Measurements from ENCODE around the gene TSACC. TPM values are rescaled to one million over a fixed set of nuclear protein-coding genes. Genes with fewer than 3 reads are reported as not detected.

The TSACC gene
- total and polyA plus RNA-seq, 2 of the 8 experiments (the other 6 are each of a cell fraction or from before 2014, with no cell fraction given) = 1.0 to 5.0 TPM

DNA sequence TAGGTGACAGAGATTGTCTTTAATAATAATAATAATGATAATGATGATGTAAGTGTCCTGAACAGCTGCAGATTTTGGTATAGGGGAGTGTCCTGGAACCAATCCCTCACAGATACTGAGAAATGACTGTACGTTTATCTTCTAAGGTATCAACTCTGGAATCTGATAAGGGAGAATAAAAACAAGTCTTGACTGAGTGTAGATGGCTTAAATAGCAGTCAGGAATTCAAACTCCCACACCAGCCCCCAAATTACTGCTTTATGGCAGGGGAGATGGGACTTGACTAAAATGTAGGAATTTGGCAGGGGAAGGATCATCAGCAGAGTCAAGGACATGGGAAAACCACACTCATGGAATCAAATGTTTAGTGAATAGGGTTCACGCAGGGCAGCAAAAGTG is 33.1 kb upstream of the TSACC start:
- no peak overlapping the region for H2BK120ac ChIP-seq (replicated peaks; ENCODE audit: low read depth, low read length)
- no peaks in the 10 kb centered on the region for H3K79me1 ChIP-seq (ENCODE audit: low read depth, low read length)
- H3K56ac ChIP-seq (replicated peaks; ENCODE audit: insufficient read length, low read depth, low read length) = no peak overlapping the region
- DNase-seq (ENCODE audit: low read depth in 1 of 2, low spot score in 2 of 2) = no peak
- H3K27ac ChIP-seq (ENCODE audit: low read depth, low read length) = no peak overlapping the region
- H3K79me2 ChIP-seq (ENCODE audit: control insufficient read depth in 1 of 2, insufficient read depth in 2 of 2, low read length in 2 of 2) = no peaks in the 10 kb centered on the region
- H3K4me3 ChIP-seq (ENCODE audit: extremely low read depth in 1 of 4, insufficient read depth in 2 of 4, low read depth in 3 of 4, low read length in 4 of 4) = no peak overlapping the region
- no peaks in the 10 kb centered on the region for H3K27me3 ChIP-seq (replicated peaks in 1 of 4; ENCODE audit: control insufficient read depth in 3 of 4, extremely low read depth in 1 of 4, insufficient read depth in 3 of 4, low read length in 3 of 4)
- FAIRE-seq = no peak
- H3K4me1 ChIP-seq (replicated peaks in 1 of 4; ENCODE audit: control insufficient read depth in 3 of 4, insufficient read depth in 4 of 4, low read length in 3 of 4) = no peaks in the 10 kb centered on the region; a peak in 1 of 7 replicates
- no peaks in the 10 kb centered on the region for H3K23me2 ChIP-seq (ENCODE audit: low read depth, low read length)
- H4K20me1 ChIP-seq (replicated peaks in 1 of 2; ENCODE audit: control insufficient read depth in 1 of 2, insufficient read depth in 2 of 2, low read length in 2 of 2) = no peaks in the 10 kb centered on the region
- H2BK12ac ChIP-seq (ENCODE audit: low read depth, low read length) = no peak overlapping the region
- H2BK20ac ChIP-seq (ENCODE audit: low read length) = no peak overlapping the region
- no peak overlapping the region for H3K23ac ChIP-seq (ENCODE audit: insufficient read length)
- H2AK5ac ChIP-seq (ENCODE audit: low read depth, low read length) = no peak overlapping the region
- TF ChIP-seq CREB1 (IDR thresholded peaks at IDR 0.05) (no peak), YY1 (IDR thresholded peaks at IDR 0.05; ENCODE audit: low read depth, low read length) (no peak), CTBP2 (IDR thresholded peaks at IDR 0.05; ENCODE audit: borderline replicate concordance, insufficient read depth, insufficient read length, low read length) (no peak)
- H3K36me3 ChIP-seq (ENCODE audit: control insufficient read depth in 2 of 4, insufficient read depth in 4 of 4, low read length in 3 of 4) = peaks cover 14 to 45% (median 34%) of the 10 kb centered on the region in 4 experiments
- no peak overlapping the region for H2AFZ ChIP-seq (ENCODE audit: low read length)
- H3K9me3 ChIP-seq (ENCODE audit: insufficient read depth in 2 of 2, low read depth in 1 of 2, low read length in 1 of 2) = no peaks in the 10 kb centered on the region
- H3K4ac ChIP-seq (replicated peaks; ENCODE audit: insufficient read length, low read depth, low read length) = no peak overlapping the region
- H3K4me2 ChIP-seq (ENCODE audit: insufficient read depth in 1 of 2, low read depth in 2 of 2, low read length in 2 of 2) = no peak overlapping the region
- no peak overlapping the region for H3K14ac ChIP-seq (ENCODE audit: insufficient read length)
- H4K8ac ChIP-seq (ENCODE audit: extremely low read depth, insufficient read depth, low read length) = no peak overlapping the region
- 93% methylated on average over 2 of the region's 2 CpGs; no CpG with 5 or more reads in 1 of the 2 experiments for WGBS, 2 experiments (ENCODE audit: extremely low coverage in 1 of 2, insufficient coverage in 1 of 2, insufficient read length in 1 of 2, insufficient replicate concordance in 2 of 2, low coverage in 1 of 2, low lambda C conversion rate in 2 of 2, missing lambda C conversion rate in 1 of 2)
- H3K9ac ChIP-seq (replicated peaks in 1 of 4; ENCODE audit: extremely low read depth in 1 of 4, low read depth in 3 of 4, low read length in 3 of 4) = no peak overlapping the region
- H4K5ac ChIP-seq (ENCODE audit: insufficient read length, low read depth, low read length) = no peak overlapping the region
- H4K91ac ChIP-seq (replicated peaks; ENCODE audit: insufficient read length, low read length) = no peak overlapping the region
- no peak overlapping the region for H3K18ac ChIP-seq (ENCODE audit: extremely low read depth, low read length)
- no peak overlapping the region for H2BK15ac ChIP-seq (ENCODE audit: low read length)
- ChIA-PET CTCF (ENCODE audit: partially characterized antibody) (interaction anchor here (0.9 to 4.5 kb wide), 4 partner anchors 11 to 24 kb away, joined by 3 to 30 read pairs (median 4); no protein-coding TSS in a partner anchor), POLR2A (ENCODE audit: partially characterized antibody) (interaction anchor here (0.7 to 16.5 kb wide), 3 partner anchors 11 to 26 kb away, joined by 3 to 221 read pairs (median 8); partner anchors contain the start of genes SMG5 and TMEM79)
- H2BK5ac ChIP-seq (ENCODE audit: low read depth, low read length) = no peak overlapping the region

Measured in H1 (cell line).